ENCODE measurements around the gene PSMG4.

Gene PSMG4

GRCh38 chr6:3296537-3296936 is 37.8 kb downstream of the PSMG4 start:
- Histone ChIP-seq H3K4me3 (ENCODE audit: low read depth, low read length) (no peak overlapping the region), H3K9me3 (ENCODE audit: control insufficient read depth, low read length) (no peaks in the 10 kb centered on the region), H2AFZ (no peak overlapping the region), H3K36me3 (ENCODE audit: control insufficient read depth, insufficient read depth, low read length) (no peaks in the 10 kb centered on the region), H3K79me2 (no peaks in the 10 kb centered on the region), H3K4me2 (ENCODE audit: low read length) (no peak overlapping the region), H3K27me3 (ENCODE audit: control insufficient read depth, insufficient read depth, low read length) (no peaks in the 10 kb centered on the region), H3K4me1 (no peaks in the 10 kb centered on the region), H3K9ac (no peak overlapping the region), H3K27ac (no peak overlapping the region)
- no peak for TF ChIP-seq CTCF (IDR thresholded peaks at IDR 0.05)

GRCh38 chr6:3297006-3297405 is 38.3 kb downstream of the PSMG4 start:
- TF ChIP-seq CTCF (IDR thresholded peaks at IDR 0.05) = no peak
- Histone ChIP-seq H3K4me1 (no peaks in the 10 kb centered on the region), H3K79me2 (no peaks in the 10 kb centered on the region), H3K9me3 (ENCODE audit: control insufficient read depth, low read length) (no peaks in the 10 kb centered on the region), H3K4me3 (ENCODE audit: low read depth, low read length) (no peak overlapping the region), H3K36me3 (ENCODE audit: control insufficient read depth, insufficient read depth, low read length) (no peaks in the 10 kb centered on the region), H3K4me2 (ENCODE audit: low read length) (no peak overlapping the region), H3K27ac (no peak overlapping the region), H3K27me3 (ENCODE audit: control insufficient read depth, insufficient read depth, low read length) (no peaks in the 10 kb centered on the region), H3K9ac (no peak overlapping the region), H2AFZ (no peak overlapping the region)

- Histone ChIP-seq H3K4me3 (ENCODE audit: low read depth, low read length) (no peak overlapping the region), H3K4me2 (ENCODE audit: low read length) (no peak overlapping the region), H3K4me1 (no peaks in the 10 kb centered on the region), H3K27me3 (ENCODE audit: control insufficient read depth, insufficient read depth, low read length) (no peaks in the 10 kb centered on the region), H2AFZ (no peak overlapping the region), H3K79me2 (no peaks in the 10 kb centered on the region), H3K36me3 (ENCODE audit: control insufficient read depth, insufficient read depth, low read length) (no peaks in the 10 kb centered on the region), H3K27ac (no peak overlapping the region), H3K9me3 (ENCODE audit: control insufficient read depth, low read length) (no peaks in the 10 kb centered on the region), H3K9ac (no peak overlapping the region)
- no peak for TF ChIP-seq CTCF (IDR thresholded peaks at IDR 0.05)
Measured at GRCh38 chr6:3297909-3298308, 39.2 kb downstream of the PSMG4 start.

- Histone ChIP-seq H2AFZ (no peak overlapping the region), H3K4me1 (no peaks in the 10 kb centered on the region), H3K27ac (no peak overlapping the region), H3K79me2 (peaks cover 1% of the 10 kb centered on the region), H3K36me3 (ENCODE audit: control insufficient read depth, insufficient read depth, low read length) (no peaks in the 10 kb centered on the region), H3K9me3 (ENCODE audit: control insufficient read depth, low read length) (no peaks in the 10 kb centered on the region), H3K9ac (no peak overlapping the region), H3K27me3 (ENCODE audit: control insufficient read depth, insufficient read depth, low read length) (no peaks in the 10 kb centered on the region), H3K4me3 (ENCODE audit: low read depth, low read length) (no peak overlapping the region), H3K4me2 (ENCODE audit: low read length) (no peak overlapping the region)
- TF ChIP-seq CTCF (IDR thresholded peaks at IDR 0.05) = no peak
Measured at GRCh38 chr6:3299221-3299620, 40.5 kb downstream of the PSMG4 start.

- Histone ChIP-seq H3K79me2 (peaks cover 3% of the 10 kb centered on the region), H3K9ac (no peak overlapping the region), H3K4me3 (ENCODE audit: low read depth, low read length) (no peak overlapping the region), H3K4me1 (no peaks in the 10 kb centered on the region), H3K4me2 (ENCODE audit: low read length) (no peak overlapping the region), H3K27me3 (ENCODE audit: control insufficient read depth, insufficient read depth, low read length) (no peaks in the 10 kb centered on the region), H3K9me3 (ENCODE audit: control insufficient read depth, low read length) (no peaks in the 10 kb centered on the region), H3K27ac (no peak overlapping the region), H2AFZ (no peak overlapping the region), H3K36me3 (ENCODE audit: control insufficient read depth, insufficient read depth, low read length) (no peaks in the 10 kb centered on the region)
- no peak for TF ChIP-seq CTCF (IDR thresholded peaks at IDR 0.05)
Measured at GRCh38 chr6:3301506-3301905, 42.8 kb downstream of the PSMG4 start.

All from parathyroid adenoma (tissue), 2 donors.